PC-3 (cell line): Measurements from ENCODE around the gene OR51M1. TPM values are rescaled to one million over a fixed set of nuclear protein-coding genes. Genes with fewer than 3 reads are reported as not detected.

Experiments used
- ATAC-seq: fragments of 200-7000 bp; cut with Tn5 transposase; 2 replicates; pipeline ENCODE4 v1.9.1; 2020; ENCODE audit warnings: mild to moderate bottlenecking, moderate library complexity
- BruUV-seq: library from RNA; stranded (reverse); fragments of 400-500 nt; replicated peaks from 2 replicates; lab custom pipeline; 2021; lab: Mats Ljungman, UMichigan
- CTCF ChIA-PET: fragments of 300-600 bp; sonication (Branson Sonifier 250); formaldehyde crosslinking; loops from one replicate; lab custom pipeline; 2022; ENCODE audit warnings: antibody characterized with exemption; lab: Charles Lee
- POLR2A ChIA-PET: fragments of 300-600 bp; sonication (Branson Sonifier 250); formaldehyde crosslinking; loops from one replicate; lab custom pipeline; 2022; ENCODE audit warnings: antibody characterized with exemption; ENCODE audit not compliant: unreplicated experiment; lab: Charles Lee
- DNase-seq: peaks from one replicate; pipeline ENCODE4 v3.0.0-alpha.2; 2015
- H2AFZ ChIP-seq: fragments of 300-600 bp; sonication (generic); 2 replicates; pipeline ENCODE4 v1.6.0; 2016; ENCODE audit warnings: antibody characterized with exemption, low read length
- H3F3A ChIP-seq: fragments of 300-600 bp; sonication (generic); one replicate; pipeline ENCODE4 v1.6.0; 2017; ENCODE audit warnings: antibody characterized with exemption, low read length, control low read depth, mild to moderate bottlenecking; ENCODE audit not compliant: unreplicated experiment
- H3K27ac ChIP-seq: fragments of 300-600 bp; sonication (generic); 2 replicates; pipeline ENCODE4 v1.5.1; 2016; ENCODE audit warnings: mild to moderate bottlenecking, low read length
- H3K27me3 ChIP-seq: fragments of 300-600 bp; sonication (generic); 2 replicates; pipeline ENCODE4 v1.6.1; 2016; ENCODE audit warnings: low read length, mixed read lengths
- H3K36me3 ChIP-seq: fragments of 300-600 bp; sonication (generic); 2 replicates; pipeline ENCODE4 v1.6.1; 2016; ENCODE audit warnings: low read depth, mixed run types, low read length, mixed read lengths
- H3K4me1 ChIP-seq: fragments of 300-600 bp; sonication (generic); 2 replicates; pipeline ENCODE4 v1.5.1; 2016; ENCODE audit warnings: low read length; ENCODE audit not compliant: insufficient read depth
- H3K4me2 ChIP-seq: fragments of 300-600 bp; sonication (generic); 2 replicates; pipeline ENCODE4 v1.6.0; 2016; ENCODE audit warnings: low read length
- H3K4me3 ChIP-seq: fragments of 300-600 bp; sonication (generic); 2 replicates; pipeline ENCODE4 v1.5.1; 2016; ENCODE audit warnings: mild to moderate bottlenecking, low read length, mixed read lengths
- H3K79me2 ChIP-seq: fragments of 300-600 bp; sonication (generic); 2 replicates; pipeline ENCODE4 v1.6.1; 2017; ENCODE audit warnings: low read length, mixed read lengths
- H3K9ac ChIP-seq: fragments of 300-600 bp; sonication (generic); 2 replicates; pipeline ENCODE4 v1.6.0; 2016; ENCODE audit warnings: mild to moderate bottlenecking, low read length
- H3K9me2 ChIP-seq: fragments of 300-600 bp; sonication (generic); replicated peaks from 2 replicates; pipeline ENCODE4 v1.6.1; 2016; ENCODE audit warnings: mixed run types, low read length, mixed read lengths
- H3K9me3 ChIP-seq: fragments of 300-600 bp; sonication (generic); 2 replicates; pipeline ENCODE4 v1.6.1; 2016; ENCODE audit warnings: low read length, mixed read lengths
- H4K20me1 ChIP-seq: fragments of 300-600 bp; sonication (generic); 2 replicates; pipeline ENCODE4 v1.6.1; 2016; ENCODE audit warnings: low read length, mixed read lengths
- EZH2 ChIP-seq: fragments of 300-600 bp; sonication (generic); IDR thresholded peaks from one replicate; pipeline ENCODE4 v1.6.1; 2017; ENCODE audit warnings: antibody characterized with exemption, mild to moderate bottlenecking, low read length; ENCODE audit not compliant: unreplicated experiment
- EZH2phosphoT487 ChIP-seq: fragments of 300-600 bp; sonication (generic); IDR thresholded peaks from 2 replicates; pipeline ENCODE4 v1.6.1; 2018; ENCODE audit warnings: mild to moderate bottlenecking, antibody characterized with exemption, low read length, borderline replicate concordance
- intact Hi-C: fragments of 100-400 bp; cut with micrococcal nuclease; formaldehyde crosslinking; loops from 2 replicates; pipeline ENCODE4 v1.9.0; 2023
- total RNA-seq: library from RNA; depleted of rRNA; stranded (reverse); fragments of >200 nt; gene quantifications from 2 replicates; pipeline ENCODE4 v1.2.3, GENCODE V29; 2014; rRNA removed
- TF ChIP-seq, protein P1 (sequence below): fragments of 300-600 bp; sonication (generic); conservative IDR thresholded peaks from 2 replicates; pipeline ENCODE4 v1.5.1; 2017; ENCODE audit warnings: antibody characterized with exemption, low read depth, mild to moderate bottlenecking, low read length

Gene OR51M1
- total RNA-seq, 1 experiment from 2014 or later, result not detected

DNA sequence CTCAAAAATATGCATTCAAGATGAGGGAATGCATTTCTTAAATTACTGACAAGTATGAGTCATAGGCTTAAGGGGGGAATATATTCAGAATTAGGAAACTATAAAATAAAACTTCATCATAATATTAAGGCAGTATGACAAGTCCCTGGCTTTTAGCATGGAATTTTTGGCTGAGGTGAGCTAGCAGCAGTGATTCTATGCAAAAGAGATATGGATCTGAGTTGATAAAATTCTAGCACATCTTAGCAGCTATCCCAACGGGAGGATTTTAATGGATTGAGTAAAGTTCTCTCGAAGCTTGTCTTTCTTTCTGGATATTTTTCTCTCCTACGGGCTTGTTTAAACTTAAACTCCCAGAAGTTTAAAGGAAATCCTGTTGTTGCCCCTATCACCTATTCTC is 39.5 kb downstream of the OR51M1 start:
- DNase-seq (no peak), ATAC-seq (no peak)
- Histone ChIP-seq H3K9ac (no peak overlapping the region), H3K4me1 (no peaks in the 10 kb centered on the region), H3K4me2 (no peak overlapping the region), H3K9me2 (no peaks in the 10 kb centered on the region), H2AFZ (no peak overlapping the region), H4K20me1 (no peaks in the 10 kb centered on the region), H3K4me3 (no peak overlapping the region), H3K27me3 (peaks cover 32% of the 10 kb centered on the region), H3K27ac (no peak overlapping the region), H3K9me3 (no peaks in the 10 kb centered on the region), H3K36me3 (no peaks in the 10 kb centered on the region), H3K79me2 (no peaks in the 10 kb centered on the region), H3F3A (no peaks in the 10 kb centered on the region)
- POLR2A ChIA-PET, result no interaction called here
- no TSS peak for BruUV-seq
- CTCF ChIA-PET, result no interaction called here
- TF ChIP-seq EZH2, result no peak
- TF ChIP-seq EZH2phosphoT487, result no peak
- TF ChIP-seq, protein P1, sequence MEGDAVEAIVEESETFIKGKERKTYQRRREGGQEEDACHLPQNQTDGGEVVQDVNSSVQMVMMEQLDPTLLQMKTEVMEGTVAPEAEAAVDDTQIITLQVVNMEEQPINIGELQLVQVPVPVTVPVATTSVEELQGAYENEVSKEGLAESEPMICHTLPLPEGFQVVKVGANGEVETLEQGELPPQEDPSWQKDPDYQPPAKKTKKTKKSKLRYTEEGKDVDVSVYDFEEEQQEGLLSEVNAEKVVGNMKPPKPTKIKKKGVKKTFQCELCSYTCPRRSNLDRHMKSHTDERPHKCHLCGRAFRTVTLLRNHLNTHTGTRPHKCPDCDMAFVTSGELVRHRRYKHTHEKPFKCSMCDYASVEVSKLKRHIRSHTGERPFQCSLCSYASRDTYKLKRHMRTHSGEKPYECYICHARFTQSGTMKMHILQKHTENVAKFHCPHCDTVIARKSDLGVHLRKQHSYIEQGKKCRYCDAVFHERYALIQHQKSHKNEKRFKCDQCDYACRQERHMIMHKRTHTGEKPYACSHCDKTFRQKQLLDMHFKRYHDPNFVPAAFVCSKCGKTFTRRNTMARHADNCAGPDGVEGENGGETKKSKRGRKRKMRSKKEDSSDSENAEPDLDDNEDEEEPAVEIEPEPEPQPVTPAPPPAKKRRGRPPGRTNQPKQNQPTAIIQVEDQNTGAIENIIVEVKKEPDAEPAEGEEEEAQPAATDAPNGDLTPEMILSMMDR, result no peak
- intact Hi-C loops, result no loop called here

DNA sequence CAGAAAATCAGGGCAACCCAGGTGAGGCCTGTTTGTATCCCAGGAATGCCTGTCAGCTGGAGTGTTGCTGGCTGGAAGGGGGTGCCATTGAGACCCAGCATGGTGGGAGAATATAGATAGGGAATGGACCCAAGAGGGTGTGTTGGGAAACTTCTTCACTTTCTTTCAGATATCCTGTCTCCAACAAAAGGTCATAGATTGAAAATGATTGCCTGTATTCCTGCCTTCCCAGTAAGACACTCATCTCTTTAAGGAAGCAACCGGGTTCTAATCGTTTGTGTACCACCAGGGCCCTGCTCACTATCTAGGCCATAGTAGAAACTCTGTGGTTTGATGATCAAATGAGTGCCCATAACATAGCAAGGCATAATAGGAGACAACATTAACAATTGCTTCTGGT is 57.8 kb downstream of the OR51M1 start, which contains the start of gene OR51I1:
OR51I1 (minus strand) TSS at position 101 of the 400 bp plus-strand sequence; CDS start at position 101, 0 bp downstream.
- Histone ChIP-seq H3K4me3 (no peak within 1 kb of the TSS), H3K79me2 (no peaks in the 10 kb centered on the region)
- CTCF ChIA-PET, result no interaction called here

More for the DNA sequence above, 57.8 kb downstream of the OR51M1 start, which contains the start of gene OR51I1:
- Histone ChIP-seq H3K9ac (no peak within 1 kb of the TSS), H3K36me3 (no peaks in the 10 kb centered on the region), H3K27me3 (0 out of 2 replicates have a peak, but pooled peaks cover 11% of the 10 kb centered on the region), H3K9me2 (no peaks in the 10 kb centered on the region), H2AFZ (no peak within 1 kb of the TSS), H3K4me1 (no peaks in the 10 kb centered on the region), H3K9me3 (no peaks in the 10 kb centered on the region), H4K20me1 (no peaks in the 10 kb centered on the region), H3F3A (no peaks in the 10 kb centered on the region), H3K4me2 (no peak within 1 kb of the TSS), H3K27ac (no peak within 1 kb of the TSS)
- POLR2A ChIA-PET, result no interaction called here
- BruUV-seq, result no TSS peak
- intact Hi-C loops, result no loop called here
- no peak for ATAC-seq
- no peak for TF ChIP-seq EZH2
- TF ChIP-seq EZH2phosphoT487, result no peak
- TF ChIP-seq, protein P1, result no peak
- DNase-seq, result no peak

Other genes starting within 250 kb of the OR51M1 start
- not detected in 2 replicates for gene OR52A5, start 245.5 kb upstream of the OR51M1 start, total RNA-seq
- gene OR52A1, start 229.1 kb upstream of the OR51M1 start, total RNA-seq, result not detected in 2 replicates
- not detected in 2 replicates for gene OR51V1, start 183.1 kb upstream of the OR51M1 start, total RNA-seq
- gene HBB, start 156.7 kb upstream of the OR51M1 start, total RNA-seq, result not detected in 2 replicates
- not detected in 2 replicates for gene HBD, start 149.3 kb upstream of the OR51M1 start, total RNA-seq
- gene HBG1, start 134.0 kb upstream of the OR51M1 start, total RNA-seq, result not detected in 2 replicates
- gene HBG2, start 129.0 kb upstream of the OR51M1 start, total RNA-seq, result not detected in 2 replicates
- gene HBE1, start 113.9 kb upstream of the OR51M1 start, total RNA-seq, result 0.35 and 0.62 TPM in 2 replicates
- gene OR51B4, start 81.9 kb upstream of the OR51M1 start, total RNA-seq, result 0.11 TPM in 1 of 2 replicates, not detected in the other
- 0.11 TPM in 1 of 2 replicates, not detected in the other for gene OR51B2, start 59.5 kb upstream of the OR51M1 start, total RNA-seq
- 0.63 and 1.7 TPM in 2 replicates for gene OR51B5, start 40.3 kb upstream of the OR51M1 start, total RNA-seq
- not detected in 2 replicates for gene OR51B6, start 32.3 kb upstream of the OR51M1 start, total RNA-seq
- not detected in 2 replicates for gene OR51Q1, start 38.3 kb downstream of the OR51M1 start, total RNA-seq
- not detected in 2 replicates for gene OR51I1, start 57.7 kb downstream of the OR51M1 start, total RNA-seq
- not detected in 2 replicates for gene OR51I2, start 65.5 kb downstream of the OR51M1 start, total RNA-seq
- gene OR52D1, start 104.9 kb downstream of the OR51M1 start, total RNA-seq, result not detected in 2 replicates
- not detected in 2 replicates for gene UBQLN3, start 126.1 kb downstream of the OR51M1 start, total RNA-seq
- not detected in 2 replicates for gene UBQLNL, start 132.9 kb downstream of the OR51M1 start, total RNA-seq
- not detected in 2 replicates for gene OR52H1, start 164.7 kb downstream of the OR51M1 start, total RNA-seq
- not detected in 2 replicates for gene OR52B6, start 197.1 kb downstream of the OR51M1 start, total RNA-seq
- 10.1 and 12.6 TPM in 2 replicates for gene TRIM6, start 212.8 kb downstream of the OR51M1 start, total RNA-seq
- gene TRIM34, start 241.2 kb downstream of the OR51M1 start, total RNA-seq, result 1.3 and 1.6 TPM in 2 replicates